ENCODE measurements around the gene NR5A2. TPM values are rescaled to one million over a fixed set of nuclear protein-coding genes. Genes with fewer than 3 reads are reported as not detected.
A peak's percentile ranks its signal among the peaks of the same experiment; 100 is the strongest.

The NR5A2 gene
- total RNA-seq, 1 donor from 2014 or later: 12.7 TPM

GRCh38 chr1:200033511-200034261 is 6.2 kb downstream of the NR5A2 start:
- H3K4me1 ChIP-seq: peaks cover 0 to 6% of the 10 kb centered on the region in 2 donors
- H3K36me3 ChIP-seq: no peaks in the 10 kb centered on the region
- intact Hi-C loops (cut with DNase I): no loop called here
- no peaks in the 10 kb centered on the region for H3K9me3 ChIP-seq
- no peak for TF ChIP-seq CTCF (IDR thresholded peaks at IDR 0.05)
- peaks cover 15% of the 10 kb centered on the region for H3K27me3 ChIP-seq
- no peak overlapping the region for H3K4me3 ChIP-seq
- DNase-seq (ENCODE audit: low spot score in 2 of 2): no peak
- H3K27ac ChIP-seq: no peak overlapping the region

GRCh38 chr1:200034262-200034557 is 6.7 kb downstream of the NR5A2 start:
- Histone ChIP-seq H3K27ac (no peak overlapping the region), H3K36me3 (no peaks in the 10 kb centered on the region), H3K27me3 (peaks cover 15% of the 10 kb centered on the region), H3K4me1 (peaks cover under 1 to 10% of the 10 kb centered on the region in 2 donors), H3K4me3 (no peak overlapping the region), H3K9me3 (no peaks in the 10 kb centered on the region)
- no peak for DNase-seq (ENCODE audit: low spot score in 2 of 2)
- intact Hi-C loops (cut with DNase I): no loop called here
- TF ChIP-seq CTCF (IDR thresholded peaks at IDR 0.05): no peak

- Histone ChIP-seq H3K4me1 (peaks cover 7 to 12% of the 10 kb centered on the region in 2 donors), H3K27ac (no peak overlapping the region), H3K27me3 (peaks cover 15% of the 10 kb centered on the region), H3K4me3 (peak overlapping the region; percentile 21 to 28), H3K36me3 (no peaks in the 10 kb centered on the region), H3K9me3 (no peaks in the 10 kb centered on the region)
- no peak for TF ChIP-seq CTCF (IDR thresholded peaks at IDR 0.05)
- intact Hi-C loops (cut with DNase I): no loop called here
- no peak for DNase-seq (ENCODE audit: low spot score in 2 of 2)
Measured at GRCh38 chr1:200034761-200035396, 7.4 kb downstream of the NR5A2 start.

GRCh38 chr1:200035397-200035955 is 8.0 kb downstream of the NR5A2 start:
- Histone ChIP-seq H3K4me1 (peaks cover 9 to 13% of the 10 kb centered on the region in 2 donors), H3K27me3 (peaks cover 15% of the 10 kb centered on the region), H3K4me3 (peak overlapping the region; percentile 21 to 28), H3K9me3 (no peaks in the 10 kb centered on the region), H3K27ac (no peak overlapping the region), H3K36me3 (no peaks in the 10 kb centered on the region)
- intact Hi-C loops (cut with DNase I): no loop called here
- no peak for DNase-seq (ENCODE audit: low spot score in 2 of 2)
- TF ChIP-seq CTCF (IDR thresholded peaks at IDR 0.05): no peak

GRCh38 chr1:200035956-200036618 is 8.6 kb downstream of the NR5A2 start:
- no peak overlapping the region for H3K4me3 ChIP-seq
- no peak for DNase-seq (ENCODE audit: low spot score in 2 of 2)
- TF ChIP-seq CTCF (IDR thresholded peaks at IDR 0.05): no peak
- H3K9me3 ChIP-seq: no peaks in the 10 kb centered on the region
- no peaks in the 10 kb centered on the region for H3K36me3 ChIP-seq
- intact Hi-C loops (cut with DNase I): no loop called here
- no peak overlapping the region for H3K27ac ChIP-seq
- peaks cover 15% of the 10 kb centered on the region for H3K27me3 ChIP-seq
- H3K4me1 ChIP-seq: peaks cover 9 to 13% of the 10 kb centered on the region in 2 donors

Measured in ascending aorta (tissue), 2 donors.